Measurements from ENCODE around the gene THPO. TPM values are rescaled to one million over a fixed set of nuclear protein-coding genes. Genes with fewer than 3 reads are reported as not detected.

Gene THPO
- total and polyA plus RNA-seq, 4 donors: 3.9 to 14.4 (median 8.9) TPM

- Histone ChIP-seq H3K36me3 (ENCODE audit: control insufficient read depth in 4 of 4, insufficient read depth in 3 of 4, low read depth in 1 of 4, low read length in 3 of 4) (peaks cover 1 to 35% (median 27%) of the 10 kb centered on the region in 4 donors), H3K4me3 (ENCODE audit: low read depth in 1 of 3, low read length in 3 of 3) (no peak overlapping the region), H3K27ac (ENCODE audit: low read depth in 1 of 2, low read length in 2 of 2) (no peak overlapping the region), H3K9ac (ENCODE audit: low read depth in 1 of 2, low read length in 2 of 2) (no peak overlapping the region), H3K27me3 (ENCODE audit: control insufficient read depth in 4 of 4, insufficient read depth in 4 of 4, low read length in 3 of 4) (no peaks in the 10 kb centered on the region), H3K4me1 (ENCODE audit: control insufficient read depth in 4 of 4, insufficient read depth in 4 of 4, low read length in 3 of 4) (peaks cover 0 to 21% (median 18%) of the 10 kb centered on the region in 4 donors), H3K9me3 (ENCODE audit: control insufficient read depth in 4 of 4, low read length in 3 of 4) (no peaks in the 10 kb centered on the region)
- peak; percentile 66 for DNase-seq (ENCODE audit: low spot score)
- WGBS: 37% methylated on average over 5 of the region's 5 CpGs
- TF ChIP-seq HNF4A (conservative IDR thresholded peaks at IDR 0.05): peak in 1 of 2 donors; percentile 13
- no peak for TF ChIP-seq HNF4G (IDR thresholded peaks at IDR 0.05)
- TF ChIP-seq RAD21 (IDR thresholded peaks at IDR 0.05): peak; percentile 100
- TF ChIP-seq FOXA1 (IDR thresholded peaks at IDR 0.05): peak; percentile 73
- TF ChIP-seq SP1 (IDR thresholded peaks at IDR 0.05): no peak
- TF ChIP-seq FOXA2 (IDR thresholded peaks at IDR 0.05): peak; percentile 53
- no peak for TF ChIP-seq MAX (IDR thresholded peaks at IDR 0.05)
- peak; percentile 97 for TF ChIP-seq CTCF (IDR thresholded peaks at IDR 0.05; ENCODE audit: low read depth, low read length, missing input control)
- no peak for TF ChIP-seq EGR1 (IDR thresholded peaks at IDR 0.05; ENCODE audit: low read depth in 2 of 2)
- peak in 1 of 2 donors; percentile 40 for TF ChIP-seq RXRA (IDR thresholded peaks at IDR 0.05)
- TF ChIP-seq JUND (IDR thresholded peaks at IDR 0.05): no peak
- TF ChIP-seq ATF3 (IDR thresholded peaks at IDR 0.05): no peak
Observed at GRCh38 chr3:184371570-184372018, 6.4 kb downstream of the THPO start.

- Histone ChIP-seq H3K4me1 (ENCODE audit: control insufficient read depth in 4 of 4, insufficient read depth in 4 of 4, low read length in 3 of 4) (peaks cover 2 to 25% (median 23%) of the 10 kb centered on the region in 4 donors), H3K9me3 (ENCODE audit: control insufficient read depth in 4 of 4, low read length in 3 of 4) (no peaks in the 10 kb centered on the region), H3K9ac (ENCODE audit: low read depth in 1 of 2, low read length in 2 of 2) (no peak overlapping the region), H3K27me3 (ENCODE audit: control insufficient read depth in 4 of 4, insufficient read depth in 4 of 4, low read length in 3 of 4) (no peaks in the 10 kb centered on the region), H3K36me3 (ENCODE audit: control insufficient read depth in 4 of 4, insufficient read depth in 3 of 4, low read depth in 1 of 4, low read length in 3 of 4) (peaks cover 3 to 28% (median 15%) of the 10 kb centered on the region in 4 donors), H3K27ac (ENCODE audit: low read depth in 1 of 2, low read length in 2 of 2) (peak overlapping the region; percentile 19 to 43), H3K4me3 (ENCODE audit: low read depth in 1 of 3, low read length in 3 of 3) (no peak overlapping the region)
- DNase-seq (ENCODE audit: low spot score): no peak
- TF ChIP-seq RAD21 (IDR thresholded peaks at IDR 0.05) (peak in 1 of 2 donors; percentile 9), HNF4A (conservative IDR thresholded peaks at IDR 0.05) (peak in 1 of 2 donors; percentile 19), REST (IDR thresholded peaks at IDR 0.05) (no peak)
- WGBS: 39% methylated on average over 3 of the region's 3 CpGs
Observed at GRCh38 chr3:184368586-184369183, 9.3 kb downstream of the THPO start.

All from liver (tissue), 9 donors.